Measurements from ENCODE around the gene TUBB1. TPM values are rescaled to one million over a fixed set of nuclear protein-coding genes. Genes with fewer than 3 reads are reported as not detected.

TUBB1 gene
- total and polyA plus RNA-seq, 2 of the 13 experiments (the other 11 are each of a cell fraction or from before 2014, with no cell fraction given) = 0.11 to 57.6 TPM

DNA sequence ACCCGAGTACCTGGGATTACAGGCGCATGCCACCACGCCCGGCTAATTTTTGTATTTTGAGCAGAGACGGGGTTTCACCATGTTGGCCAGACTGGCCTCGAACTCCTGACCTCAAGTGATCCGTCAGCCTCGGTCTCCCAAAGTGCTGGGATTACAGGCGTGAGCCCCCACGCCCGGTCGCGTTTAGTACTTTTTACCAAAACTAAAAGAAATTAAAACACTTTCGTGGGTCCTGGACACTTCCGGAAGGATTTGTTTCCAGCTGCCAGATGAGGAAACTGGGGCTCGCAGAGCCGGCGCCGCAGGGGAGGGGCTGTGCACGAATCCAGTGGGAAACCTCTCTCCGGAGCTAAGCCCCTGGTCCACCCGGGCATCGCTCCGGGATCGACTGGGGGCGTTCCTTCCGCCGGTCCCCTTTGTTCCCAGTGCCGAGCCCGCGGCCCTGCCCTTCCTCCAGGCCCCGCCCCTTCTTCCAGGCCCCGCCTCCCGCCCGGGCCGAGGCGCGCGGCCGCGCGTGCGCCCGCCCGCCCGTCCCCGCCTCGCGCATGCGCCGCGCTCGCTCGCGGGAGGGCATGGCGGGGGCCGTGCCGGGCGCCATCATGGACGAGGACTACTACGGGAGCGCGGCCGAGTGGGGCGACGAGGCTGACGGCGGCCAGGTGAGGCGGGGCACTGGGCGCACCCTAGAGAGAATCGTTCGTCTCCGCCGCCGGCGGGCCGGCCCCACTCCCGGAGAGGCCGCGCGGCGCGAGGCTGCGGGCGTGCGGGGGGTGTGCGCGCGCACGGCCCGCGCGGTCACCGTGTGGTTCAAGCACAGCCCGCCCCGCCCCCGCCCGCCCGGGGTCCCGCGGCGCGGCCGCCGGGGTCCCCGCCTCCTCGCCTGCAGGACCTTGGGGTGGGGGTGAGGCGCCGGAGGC is 38.3 kb upstream of the TUBB1 start, which contains the start of gene NELFCD (continued):
- TF ChIP-seq, protein P1, sequence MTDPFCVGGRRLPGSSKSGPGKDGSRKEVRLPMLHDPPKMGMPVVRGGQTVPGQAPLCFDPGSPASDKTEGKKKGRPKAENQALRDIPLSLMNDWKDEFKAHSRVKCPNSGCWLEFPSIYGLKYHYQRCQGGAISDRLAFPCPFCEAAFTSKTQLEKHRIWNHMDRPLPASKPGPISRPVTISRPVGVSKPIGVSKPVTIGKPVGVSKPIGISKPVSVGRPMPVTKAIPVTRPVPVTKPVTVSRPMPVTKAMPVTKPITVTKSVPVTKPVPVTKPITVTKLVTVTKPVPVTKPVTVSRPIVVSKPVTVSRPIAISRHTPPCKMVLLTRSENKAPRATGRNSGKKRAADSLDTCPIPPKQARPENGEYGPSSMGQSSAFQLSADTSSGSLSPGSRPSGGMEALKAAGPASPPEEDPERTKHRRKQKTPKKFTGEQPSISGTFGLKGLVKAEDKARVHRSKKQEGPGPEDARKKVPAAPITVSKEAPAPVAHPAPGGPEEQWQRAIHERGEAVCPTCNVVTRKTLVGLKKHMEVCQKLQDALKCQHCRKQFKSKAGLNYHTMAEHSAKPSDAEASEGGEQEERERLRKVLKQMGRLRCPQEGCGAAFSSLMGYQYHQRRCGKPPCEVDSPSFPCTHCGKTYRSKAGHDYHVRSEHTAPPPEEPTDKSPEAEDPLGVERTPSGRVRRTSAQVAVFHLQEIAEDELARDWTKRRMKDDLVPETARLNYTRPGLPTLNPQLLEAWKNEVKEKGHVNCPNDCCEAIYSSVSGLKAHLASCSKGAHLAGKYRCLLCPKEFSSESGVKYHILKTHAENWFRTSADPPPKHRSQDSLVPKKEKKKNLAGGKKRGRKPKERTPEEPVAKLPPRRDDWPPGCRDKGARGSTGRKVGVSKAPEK (CRISPR knock-in tag; IDR thresholded peaks at IDR 0.05; ENCODE audit: borderline replicate concordance) = no peak
- peak; percentile 8; the same call in 1 of the 2 replicates for TF ChIP-seq CHCHD3 (CRISPR knock-in tag; IDR thresholded peaks at IDR 0.05)
- TF ChIP-seq HMGA1 (CRISPR knock-in tag; conservative IDR thresholded peaks at IDR 0.05) = no peak
- TF ChIP-seq, protein P2, sequence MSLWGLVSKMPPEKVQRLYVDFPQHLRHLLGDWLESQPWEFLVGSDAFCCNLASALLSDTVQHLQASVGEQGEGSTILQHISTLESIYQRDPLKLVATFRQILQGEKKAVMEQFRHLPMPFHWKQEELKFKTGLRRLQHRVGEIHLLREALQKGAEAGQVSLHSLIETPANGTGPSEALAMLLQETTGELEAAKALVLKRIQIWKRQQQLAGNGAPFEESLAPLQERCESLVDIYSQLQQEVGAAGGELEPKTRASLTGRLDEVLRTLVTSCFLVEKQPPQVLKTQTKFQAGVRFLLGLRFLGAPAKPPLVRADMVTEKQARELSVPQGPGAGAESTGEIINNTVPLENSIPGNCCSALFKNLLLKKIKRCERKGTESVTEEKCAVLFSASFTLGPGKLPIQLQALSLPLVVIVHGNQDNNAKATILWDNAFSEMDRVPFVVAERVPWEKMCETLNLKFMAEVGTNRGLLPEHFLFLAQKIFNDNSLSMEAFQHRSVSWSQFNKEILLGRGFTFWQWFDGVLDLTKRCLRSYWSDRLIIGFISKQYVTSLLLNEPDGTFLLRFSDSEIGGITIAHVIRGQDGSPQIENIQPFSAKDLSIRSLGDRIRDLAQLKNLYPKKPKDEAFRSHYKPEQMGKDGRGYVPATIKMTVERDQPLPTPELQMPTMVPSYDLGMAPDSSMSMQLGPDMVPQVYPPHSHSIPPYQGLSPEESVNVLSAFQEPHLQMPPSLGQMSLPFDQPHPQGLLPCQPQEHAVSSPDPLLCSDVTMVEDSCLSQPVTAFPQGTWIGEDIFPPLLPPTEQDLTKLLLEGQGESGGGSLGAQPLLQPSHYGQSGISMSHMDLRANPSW (CRISPR knock-in tag; IDR thresholded peaks at IDR 0.05; ENCODE audit: borderline replicate concordance) = no peak
- TF ChIP-seq PHF21A (CRISPR knock-in tag; IDR thresholded peaks at IDR 0.05) = peak; percentile 75
- TF ChIP-seq AHR (CRISPR knock-in tag; IDR thresholded peaks at IDR 0.05) = 0 out of 2 replicates have a peak, but pooled peaks have one; percentile 41
- TF ChIP-seq ZSCAN21 (CRISPR knock-in tag; IDR thresholded peaks at IDR 0.05; ENCODE audit: borderline replicate concordance) = peak; percentile 77; the same call in 1 of the 2 replicates
- TF ChIP-seq, protein P3, sequence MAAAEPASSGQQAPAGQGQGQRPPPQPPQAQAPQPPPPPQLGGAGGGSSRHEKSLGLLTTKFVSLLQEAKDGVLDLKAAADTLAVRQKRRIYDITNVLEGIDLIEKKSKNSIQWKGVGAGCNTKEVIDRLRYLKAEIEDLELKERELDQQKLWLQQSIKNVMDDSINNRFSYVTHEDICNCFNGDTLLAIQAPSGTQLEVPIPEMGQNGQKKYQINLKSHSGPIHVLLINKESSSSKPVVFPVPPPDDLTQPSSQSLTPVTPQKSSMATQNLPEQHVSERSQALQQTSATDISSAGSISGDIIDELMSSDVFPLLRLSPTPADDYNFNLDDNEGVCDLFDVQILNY (CRISPR knock-in tag; conservative IDR thresholded peaks at IDR 0.05) = peak; percentile 87
- peak; percentile 84 for TF ChIP-seq MED1 (CRISPR knock-in tag; IDR thresholded peaks at IDR 0.05)
- no peak for TF ChIP-seq MAFF (IDR thresholded peaks at IDR 0.05; ENCODE audit: low read depth, low read length)
- TF ChIP-seq TCF7L2 (IDR thresholded peaks at IDR 0.05; ENCODE audit: low read depth, low read length) = 0 out of 2 replicates have a peak, but pooled peaks have one; percentile 27
- TF ChIP-seq, protein P4, sequence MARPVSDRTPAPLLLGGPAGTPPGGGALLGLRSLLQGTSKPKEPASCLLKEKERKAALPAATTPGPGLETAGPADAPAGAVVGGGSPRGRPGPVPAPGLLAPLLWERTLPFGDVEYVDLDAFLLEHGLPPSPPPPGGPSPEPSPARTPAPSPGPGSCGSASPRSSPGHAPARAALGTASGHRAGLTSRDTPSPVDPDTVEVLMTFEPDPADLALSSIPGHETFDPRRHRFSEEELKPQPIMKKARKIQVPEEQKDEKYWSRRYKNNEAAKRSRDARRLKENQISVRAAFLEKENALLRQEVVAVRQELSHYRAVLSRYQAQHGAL (CRISPR knock-in tag; IDR thresholded peaks at IDR 0.05; ENCODE audit: not compliant biosample characterization) = no peak
- 0 out of 2 replicates have a peak, but pooled peaks have one; percentile 48 for TF ChIP-seq CENPT (CRISPR knock-in tag; IDR thresholded peaks at IDR 0.05; ENCODE audit: low read depth)
- no peak; the same call in 1 of the 2 replicates for TF ChIP-seq MXD4 (CRISPR knock-in tag; IDR thresholded peaks at IDR 0.05)
- no peak for TF ChIP-seq ISX (CRISPR knock-in tag; conservative IDR thresholded peaks at IDR 0.05)
- no peak for TF ChIP-seq ZC3H4 (CRISPR knock-in tag; IDR thresholded peaks at IDR 0.05; ENCODE audit: borderline replicate concordance)
- no peak for TF ChIP-seq ZNF20 (CRISPR knock-in tag; IDR thresholded peaks at IDR 0.05)
- no peak for TF ChIP-seq ZNF672 (CRISPR knock-in tag; IDR thresholded peaks at IDR 0.05)
- peak; percentile 91 for TF ChIP-seq YEATS4 (CRISPR knock-in tag; IDR thresholded peaks at IDR 0.05; ENCODE audit: borderline replicate concordance)
- TF ChIP-seq ZNF891 (CRISPR knock-in tag; IDR thresholded peaks at IDR 0.05) = no peak
- peak; percentile 65; the same call in 1 of the 2 replicates for TF ChIP-seq MIER3 (CRISPR knock-in tag; IDR thresholded peaks at IDR 0.05; ENCODE audit: borderline replicate concordance)
- peak; percentile 20; the same call in 1 of the 2 replicates for TF ChIP-seq KDM6A (CRISPR knock-in tag; IDR thresholded peaks at IDR 0.05; ENCODE audit: low read depth)
- TF ChIP-seq NFE2L2 (IDR thresholded peaks at IDR 0.05; ENCODE audit: low read length) = no peak
